Smooth muscle cell of bladder (primary cell): Measurements from ENCODE around the gene GYS2. TPM values are rescaled to one million over a fixed set of nuclear protein-coding genes. Genes with fewer than 3 reads are reported as not detected.

Source experiments
- total RNA-seq: library from RNA; depleted of rRNA; stranded (reverse); fragments of >200 nt; gene quantifications from 2 replicates; pipeline ENCODE4 v1.2.3, GENCODE V29; 2014

Gene GYS2
- total RNA-seq, result not detected in 2 replicates

DNA sequence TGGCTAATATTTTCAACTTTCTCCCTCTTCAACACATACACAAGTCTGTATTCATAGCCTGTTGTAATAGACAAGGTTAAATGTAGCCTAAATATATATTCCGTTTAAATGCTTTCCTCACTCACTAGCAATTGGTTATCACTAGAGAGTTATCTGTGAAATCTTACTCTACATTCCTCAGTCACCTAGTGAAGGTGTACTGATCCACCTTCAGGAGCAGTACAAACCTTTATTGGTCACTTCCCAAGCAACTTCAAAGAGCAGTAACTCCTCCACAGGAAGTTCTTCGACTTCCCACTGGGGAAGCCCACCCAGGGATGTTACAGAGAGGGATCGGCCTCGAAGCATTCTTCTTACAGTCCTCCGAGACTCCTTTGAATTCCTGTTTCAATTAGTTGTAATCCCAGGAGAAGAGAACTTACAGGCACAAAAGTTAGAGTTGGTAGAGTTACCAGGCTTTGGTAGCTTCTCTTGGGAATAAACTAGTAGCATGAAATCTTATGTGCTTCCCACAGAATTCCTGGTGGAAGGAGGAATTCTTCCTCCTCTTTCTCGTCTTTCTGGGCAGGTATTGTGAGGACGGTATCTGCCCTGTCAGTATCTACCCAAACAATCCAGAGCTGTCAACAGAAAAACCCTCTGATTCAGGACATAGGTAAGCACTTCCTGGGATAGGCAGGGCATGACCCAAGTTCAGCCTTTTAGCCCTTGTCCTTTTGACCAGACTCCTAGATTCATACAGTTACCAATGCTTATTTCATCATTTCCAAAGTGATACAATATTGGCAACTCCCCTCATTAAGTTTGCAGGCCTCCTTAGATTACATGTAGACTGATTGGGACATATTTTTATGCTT is at the start of gene GYS2:
GYS2 (minus strand) TSS at position 603 of the 857 bp plus-strand sequence; CDS start at position 348, 255 bp downstream.

DNA sequence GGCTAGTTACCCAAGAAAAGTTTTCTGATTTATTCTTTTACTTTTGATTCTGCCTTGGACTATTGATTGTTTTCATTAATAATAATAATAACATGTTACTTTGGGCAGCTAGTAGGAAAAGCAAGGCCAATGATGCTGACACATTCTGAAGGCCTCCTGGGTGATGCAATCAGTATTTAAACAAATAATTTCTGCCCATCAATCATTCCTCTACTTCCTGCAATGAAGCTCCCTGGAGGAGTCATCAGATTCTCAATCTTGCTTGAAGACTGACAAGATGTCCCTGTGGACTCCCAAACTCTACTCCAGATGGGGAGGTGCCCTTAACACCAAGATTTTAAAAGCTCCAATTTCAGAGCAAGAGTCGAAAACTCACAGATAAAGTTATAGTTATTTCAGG is 78.6 kb downstream of the GYS2 start, which contains the start of gene SPX:
SPX (plus strand) TSS at position 244 of the 400 bp plus-strand sequence. CDS start 177 bp downstream, outside the sequence.

DNA sequence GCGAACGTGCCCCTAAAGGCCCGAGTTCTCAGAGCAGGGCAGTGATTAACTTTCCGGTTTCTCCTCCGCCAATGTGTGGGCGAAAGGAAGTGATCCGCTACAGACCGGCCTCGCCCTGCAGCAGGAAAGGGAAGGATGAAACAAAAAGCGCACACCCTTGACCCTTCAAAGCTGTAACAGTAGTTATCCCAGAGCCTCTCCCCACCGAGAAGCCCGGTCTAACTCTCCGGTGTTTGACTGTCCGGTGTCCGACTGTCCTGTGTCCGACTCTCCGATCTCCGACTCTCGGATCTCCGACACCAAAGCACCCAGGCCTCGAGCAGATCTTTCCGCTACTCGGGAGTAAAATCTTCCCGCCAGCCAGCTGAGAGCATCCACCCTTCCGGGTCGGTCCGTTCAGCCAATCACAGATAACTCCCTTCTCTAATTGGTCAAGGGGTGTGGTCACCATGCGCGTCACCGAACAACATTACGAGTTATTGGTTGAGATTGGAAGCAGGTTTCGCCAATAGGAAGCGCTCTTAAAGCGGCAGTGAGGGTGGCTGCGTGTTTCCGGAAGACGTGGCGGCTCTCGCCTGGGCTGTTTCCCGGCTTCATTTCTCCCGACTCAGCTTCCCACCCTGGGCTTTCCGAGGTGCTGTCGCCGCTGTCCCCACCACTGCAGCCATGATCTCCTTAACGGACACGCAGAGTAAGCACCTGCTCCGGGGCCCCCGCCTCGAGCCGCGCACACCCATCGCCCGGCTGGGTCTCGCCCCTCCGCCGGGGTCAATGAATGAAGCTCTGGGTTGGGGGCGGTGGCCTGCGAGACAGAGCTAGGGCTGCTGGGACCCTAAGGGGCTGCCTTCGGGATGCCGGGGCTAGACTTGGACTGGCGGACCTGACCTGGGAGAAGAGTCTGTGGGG is 103.1 kb downstream of the GYS2 start, which contains the start of the genes GOLT1B and RECQL:
GOLT1B (plus strand) TSS at position 532 of the 906 bp plus-strand sequence; CDS start at position 667, 135 bp downstream.
RECQL (minus strand) TSS at position 378 of the 906 bp plus-strand sequence. CDS start 2,065 bp downstream, outside the sequence.

Other genes starting within 250 kb of the GYS2 start
- not detected in 2 replicates for gene IAPP, start 231.9 kb downstream of the GYS2 start, total RNA-seq
- 10.1 and 12.4 TPM in 2 replicates for gene PYROXD1, start 167.2 kb downstream of the GYS2 start, total RNA-seq
- 46.8 and 51.5 TPM in 2 replicates for gene RECQL, start 103.2 kb downstream of the GYS2 start, total RNA-seq
- gene GOLT1B, start 103.1 kb downstream of the GYS2 start, total RNA-seq, result 49.6 and 56.8 TPM in 2 replicates
- under 0.01 and 0.18 TPM in 2 replicates for gene SPX, start 78.6 kb downstream of the GYS2 start, total RNA-seq
- 722 and 725 TPM in 2 replicates for gene LDHB, start 53.0 kb upstream of the GYS2 start, total RNA-seq
- gene KCNJ8, start 169.9 kb upstream of the GYS2 start, total RNA-seq, result 10.8 and 19.8 TPM in 2 replicates